HL-60 (cell line): ENCODE results near the gene PIK3IP1.

Experiments used
- POLR2AphosphoS5 ChIP-seq: IDR thresholded peaks from 2 replicates; pipeline ENCODE4 v1.6.1; 2012; ENCODE audit warnings: low read depth
- TF ChIP-seq, protein P1 (sequence below): IDR thresholded peaks from one replicate; pipeline ENCODE4 v1.5.1; 2011; ENCODE audit warnings: low read length, control low read depth, inconsistent platforms; ENCODE audit not compliant: insufficient read depth

DNA sequence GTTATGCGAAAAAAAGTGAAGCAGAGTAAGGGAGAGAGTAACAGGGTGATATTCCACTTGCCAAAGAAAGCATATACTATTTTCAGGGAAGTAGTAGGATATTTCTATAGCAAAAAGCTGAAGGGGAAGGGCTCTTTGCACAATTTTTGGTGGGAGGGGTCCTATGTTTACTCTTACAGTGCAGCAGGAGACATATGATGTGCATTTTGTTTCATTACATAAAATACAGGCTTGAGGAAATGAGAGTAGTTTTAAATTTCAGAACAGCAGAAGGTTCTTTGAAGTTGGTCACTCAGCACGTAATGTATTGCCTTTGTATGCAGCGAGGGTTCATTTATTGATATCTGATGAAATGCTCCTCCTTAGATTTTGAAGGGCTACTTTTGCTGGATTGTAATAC, 3.1 kb upstream of the PIK3IP1 start:
- TF ChIP-seq POLR2AphosphoS5, result no peak
- TF ChIP-seq, protein P1, sequence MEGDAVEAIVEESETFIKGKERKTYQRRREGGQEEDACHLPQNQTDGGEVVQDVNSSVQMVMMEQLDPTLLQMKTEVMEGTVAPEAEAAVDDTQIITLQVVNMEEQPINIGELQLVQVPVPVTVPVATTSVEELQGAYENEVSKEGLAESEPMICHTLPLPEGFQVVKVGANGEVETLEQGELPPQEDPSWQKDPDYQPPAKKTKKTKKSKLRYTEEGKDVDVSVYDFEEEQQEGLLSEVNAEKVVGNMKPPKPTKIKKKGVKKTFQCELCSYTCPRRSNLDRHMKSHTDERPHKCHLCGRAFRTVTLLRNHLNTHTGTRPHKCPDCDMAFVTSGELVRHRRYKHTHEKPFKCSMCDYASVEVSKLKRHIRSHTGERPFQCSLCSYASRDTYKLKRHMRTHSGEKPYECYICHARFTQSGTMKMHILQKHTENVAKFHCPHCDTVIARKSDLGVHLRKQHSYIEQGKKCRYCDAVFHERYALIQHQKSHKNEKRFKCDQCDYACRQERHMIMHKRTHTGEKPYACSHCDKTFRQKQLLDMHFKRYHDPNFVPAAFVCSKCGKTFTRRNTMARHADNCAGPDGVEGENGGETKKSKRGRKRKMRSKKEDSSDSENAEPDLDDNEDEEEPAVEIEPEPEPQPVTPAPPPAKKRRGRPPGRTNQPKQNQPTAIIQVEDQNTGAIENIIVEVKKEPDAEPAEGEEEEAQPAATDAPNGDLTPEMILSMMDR, result no peak
